Measurements from ENCODE around the gene FOXE1.

GRCh38 chr9:97856857-97857605 is 4.0 kb downstream of the FOXE1 start:
- no peak for TF ChIP-seq CTCF (conservative IDR thresholded peaks at IDR 0.05; ENCODE audit: low read depth, low read length)
- no peak for TF ChIP-seq SMC3 (IDR thresholded peaks at IDR 0.05; ENCODE audit: low read depth, low read length)
- no peak for TF ChIP-seq POLR2A (IDR thresholded peaks at IDR 0.05; ENCODE audit: low read depth, low read length)
- no peak for TF ChIP-seq RFX5 (IDR thresholded peaks at IDR 0.05; ENCODE audit: low read depth, low read length)
- TF ChIP-seq RAD21 (IDR thresholded peaks at IDR 0.05; ENCODE audit: low read length): no peak
- TF ChIP-seq MXI1 (IDR thresholded peaks at IDR 0.05; ENCODE audit: borderline replicate concordance, low read depth, low read length): no peak
- TF ChIP-seq USF2 (IDR thresholded peaks at IDR 0.05; ENCODE audit: low read depth, low read length): no peak
- TF ChIP-seq RCOR1 (IDR thresholded peaks at IDR 0.05; ENCODE audit: insufficient replicate concordance, low read length): no peak
- TF ChIP-seq CEBPB (IDR thresholded peaks at IDR 0.05; ENCODE audit: low read depth, low read length): no peak
